Measurements from ENCODE around the gene ZNF584.

DNA sequence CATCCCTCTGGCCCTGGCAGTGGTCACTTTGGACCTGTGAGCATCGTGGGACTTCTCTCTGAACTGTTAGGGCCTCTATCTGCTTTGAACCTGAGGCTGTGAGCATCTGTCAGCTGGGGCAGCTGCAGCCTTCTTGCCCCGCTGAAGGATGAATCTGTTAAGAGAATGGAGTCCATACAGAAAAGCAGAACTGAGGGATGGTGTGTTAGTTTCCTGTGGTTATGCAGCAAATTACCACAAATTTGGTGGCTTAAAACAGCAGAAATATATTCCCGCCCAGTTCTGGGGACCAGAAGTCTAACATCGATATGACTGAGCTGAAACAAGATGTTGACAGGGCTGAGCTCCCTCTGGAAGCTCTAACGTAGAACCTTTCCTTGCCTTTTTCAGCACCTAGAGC, 44.3 kb upstream of the ZNF584 start:
- TF ChIP-seq, protein P1, sequence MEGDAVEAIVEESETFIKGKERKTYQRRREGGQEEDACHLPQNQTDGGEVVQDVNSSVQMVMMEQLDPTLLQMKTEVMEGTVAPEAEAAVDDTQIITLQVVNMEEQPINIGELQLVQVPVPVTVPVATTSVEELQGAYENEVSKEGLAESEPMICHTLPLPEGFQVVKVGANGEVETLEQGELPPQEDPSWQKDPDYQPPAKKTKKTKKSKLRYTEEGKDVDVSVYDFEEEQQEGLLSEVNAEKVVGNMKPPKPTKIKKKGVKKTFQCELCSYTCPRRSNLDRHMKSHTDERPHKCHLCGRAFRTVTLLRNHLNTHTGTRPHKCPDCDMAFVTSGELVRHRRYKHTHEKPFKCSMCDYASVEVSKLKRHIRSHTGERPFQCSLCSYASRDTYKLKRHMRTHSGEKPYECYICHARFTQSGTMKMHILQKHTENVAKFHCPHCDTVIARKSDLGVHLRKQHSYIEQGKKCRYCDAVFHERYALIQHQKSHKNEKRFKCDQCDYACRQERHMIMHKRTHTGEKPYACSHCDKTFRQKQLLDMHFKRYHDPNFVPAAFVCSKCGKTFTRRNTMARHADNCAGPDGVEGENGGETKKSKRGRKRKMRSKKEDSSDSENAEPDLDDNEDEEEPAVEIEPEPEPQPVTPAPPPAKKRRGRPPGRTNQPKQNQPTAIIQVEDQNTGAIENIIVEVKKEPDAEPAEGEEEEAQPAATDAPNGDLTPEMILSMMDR (IDR thresholded peaks at IDR 0.05; ENCODE audit: low read depth, low read length), result no peak
- no peak for TF ChIP-seq EZH2phosphoT487 (IDR thresholded peaks at IDR 0.05; ENCODE audit: low read depth)

All from OCI-LY3 (cell line).